Endothelial cell of umbilical vein (primary cell): Measurements from ENCODE around the gene DNASE2. TPM values are rescaled to one million over a fixed set of nuclear protein-coding genes. Genes with fewer than 3 reads are reported as not detected.

ENCODE experiments used
- BruUV-seq: library from RNA; stranded (reverse); fragments of 400-500 nt; replicated peaks from 2 replicates; lab custom pipeline; 2021; lab: Mats Ljungman, UMichigan
- CTCF ChIA-PET: fragments of 300-600, 350-600 bp; sonication (Branson Sonifier 250); formaldehyde crosslinking; loops from one replicate; lab custom pipeline; 2021; ENCODE audit warnings: antibody characterized with exemption, inconsistent platforms; lab: Charles Lee
- POLR2A ChIA-PET: fragments of 300-600, 350-600 bp; sonication (Branson Sonifier 250); formaldehyde crosslinking; loops from one replicate; lab custom pipeline; 2021; ENCODE audit warnings: antibody characterized with exemption, inconsistent platforms; lab: Charles Lee
- DNase-seq: peaks from one replicate; pipeline ENCODE4 v3.0.0-alpha.2; 2011; ENCODE audit warnings: low read depth, low spot score
- FAIRE-seq: peaks from 2 replicates; lab custom pipeline; 2011; peaks lifted over from hg19 to GRCh38; lab: Jason Lieb, UNC
- H2AFZ ChIP-seq: 2 replicates; pipeline ENCODE4 v1.6.0; 2012; ENCODE audit warnings: low read depth, low read length, control low read depth, inconsistent platforms
- H3K27ac ChIP-seq: 2 replicates; pipeline ENCODE4 v1.5.1; 2011; ENCODE audit warnings: low read depth, mild to moderate bottlenecking, control low read depth, low read length, moderate library complexity; ENCODE audit not compliant: insufficient read depth
- H3K27me3 ChIP-seq, 2 experiments: 2 replicates each; pipeline versions ENCODE4 v1.6.0 to v1.6.1; 2011; ENCODE audit warnings: low read length in 2 of 2, mixed read lengths in 1 of 2; ENCODE audit not compliant: control insufficient read depth in 2 of 2, insufficient read depth in 2 of 2
- H3K36me3 ChIP-seq, 2 experiments: 2 replicates in 1 of 2; 3 replicates in 1 of 2; pipeline ENCODE4 v1.5.1; 2011; ENCODE audit warnings: low read length in 2 of 2, mild to moderate bottlenecking in 1 of 2, moderate library complexity in 1 of 2; ENCODE audit not compliant: control insufficient read depth in 2 of 2, insufficient read depth in 2 of 2; ENCODE audit errors: extremely low read depth in 1 of 2
- H3K4me1 ChIP-seq: 3 replicates; pipeline ENCODE4 v1.5.1; 2011; ENCODE audit warnings: mild to moderate bottlenecking, low read length; ENCODE audit not compliant: control insufficient read depth, insufficient read depth; ENCODE audit errors: extremely low read depth
- H3K4me2 ChIP-seq: 2 replicates; pipeline ENCODE4 v1.6.1; 2011; ENCODE audit warnings: low read length, control low read depth, mixed read lengths; ENCODE audit not compliant: insufficient read depth
- H3K4me3 ChIP-seq, 3 experiments: fragments of 200-600 bp in 1 of 3; sonication (generic), shearing (Covaris generic) in 1 of 3; replicated peaks in 1 of 3; 2 replicates each; pipeline ENCODE4 v1.5.1; 2011 to 2016; ENCODE audit warnings: control low read depth in 3 of 3, low read length in 3 of 3, mild to moderate bottlenecking in 2 of 3, inconsistent platforms in 1 of 3, low read depth in 1 of 3, moderate library complexity in 1 of 3; ENCODE audit not compliant: insufficient read depth in 1 of 3
- H3K79me2 ChIP-seq: 2 replicates; pipeline ENCODE4 v1.6.0; 2012; ENCODE audit warnings: low read length, inconsistent platforms; ENCODE audit not compliant: control insufficient read depth, insufficient read depth
- H3K9ac ChIP-seq: replicated peaks from 2 replicates; pipeline ENCODE3; 2011; ENCODE audit warnings: low read length, control low read depth; ENCODE audit not compliant: insufficient read depth; ENCODE audit errors: extremely low read depth
- H3K9me1 ChIP-seq: replicated peaks from 3 replicates; pipeline ENCODE4 v1.6.0; 2011; ENCODE audit warnings: mild to moderate bottlenecking, low read length; ENCODE audit not compliant: control insufficient read depth, insufficient read depth; ENCODE audit errors: extremely low read depth
- H3K9me3 ChIP-seq: replicated peaks from 2 replicates; pipeline ENCODE4 v1.5.1; 2012; ENCODE audit warnings: low read length, inconsistent platforms; ENCODE audit not compliant: control insufficient read depth, insufficient read depth
- H4K20me1 ChIP-seq: replicated peaks from 2 replicates; pipeline ENCODE3; 2011; ENCODE audit warnings: mild to moderate bottlenecking, low read length; ENCODE audit not compliant: control insufficient read depth, insufficient read depth; ENCODE audit errors: extremely low read depth
- EZH2 ChIP-seq: IDR thresholded peaks from 2 replicates; pipeline ENCODE4 v1.6.1; 2012; ENCODE audit warnings: borderline replicate concordance, low read depth, mild to moderate bottlenecking, moderate library complexity, low read length, inconsistent platforms; ENCODE audit not compliant: severe bottlenecking
- FOS ChIP-seq: IDR thresholded peaks from 2 replicates; pipeline ENCODE4 v1.6.1; 2011; ENCODE audit warnings: mild to moderate bottlenecking, low read length, moderate library complexity, borderline replicate concordance; ENCODE audit not compliant: insufficient read depth
- GATA2 ChIP-seq: IDR thresholded peaks from 2 replicates; pipeline ENCODE4 v1.7.0; 2011; ENCODE audit warnings: low read depth, mild to moderate bottlenecking, moderate library complexity, mixed read lengths, low read length; ENCODE audit not compliant: insufficient read length, insufficient read depth
- JUN ChIP-seq: IDR thresholded peaks from 2 replicates; pipeline ENCODE4 v1.6.1; 2011; ENCODE audit warnings: borderline replicate concordance, low read depth; ENCODE audit not compliant: insufficient read length, insufficient read depth
- MYC ChIP-seq: IDR thresholded peaks from one replicate; pipeline ENCODE4 v1.6.1; 2011; ENCODE audit warnings: mild to moderate bottlenecking, low read depth, low read length
- POLR2A ChIP-seq: IDR thresholded peaks from 2 replicates; pipeline ENCODE4 v1.6.1; 2012; ENCODE audit warnings: low read depth, mild to moderate bottlenecking, control low read depth, low read length
- POLR2AphosphoS5 ChIP-seq: IDR thresholded peaks from 2 replicates; pipeline ENCODE4 v1.6.1; 2012; ENCODE audit warnings: low read depth, mild to moderate bottlenecking, control low read depth, low read length, moderate library complexity; ENCODE audit not compliant: insufficient read depth
- dilution Hi-C: fragments of 300-500 bp; cut with MboI; formaldehyde crosslinking; loops from one replicate; pipeline ENCODE4 v1.15.0; 2019; ENCODE audit warnings: low sequenced_read_pairs; ENCODE audit not compliant: extremely low pct_ligation_motif_present
- intact Hi-C: fragments of 100-400 bp; cut with micrococcal nuclease; formaldehyde crosslinking; loops from one replicate; pipeline ENCODE4 v1.10.0; 2022
- polyA plus RNA-seq, 4 experiments: library from polyadenylated mRNA; depleted of rRNA in 3 of 4; stranded (reverse) in 3 of 4; unstranded in 1 of 4; fragments of >200 nt; gene quantifications; 2 replicates each; pipeline versions ENCODE4 v1.2.1 to v1.2.3, GENCODE V29; 2011 to 2012; ENCODE audit warnings: missing spikeins in 1 of 4
- total RNA-seq: library from RNA; stranded (reverse); gene quantifications from 2 replicates; pipeline ENCODE4 v1.2.3, GENCODE V29; 2021
- TF ChIP-seq, protein P1 (sequence below), 2 donors: IDR thresholded peaks; 1 replicate in 1 of 2; 2 replicates in 1 of 2; pipeline ENCODE4 v1.5.1; 2011; ENCODE audit warnings: low read length in 2 of 2, mild to moderate bottlenecking in 2 of 2, moderate library complexity in 2 of 2, control low read depth in 1 of 2, inconsistent platforms in 1 of 2, low read depth in 1 of 2; ENCODE audit not compliant: insufficient read depth in 1 of 2; ENCODE audit errors: extremely low read depth in 1 of 2
- TF ChIP-seq, protein P2 (sequence below): IDR thresholded peaks from 2 replicates; pipeline ENCODE4 v1.6.1; 2011; ENCODE audit not compliant: insufficient read depth, insufficient read length

DNASE2 gene
- total and polyA plus RNA-seq, 2 donors (not counting 3 experiments of a cell fraction or from before 2014, with no cell fraction given), result 31.3 to 51.9 TPM

DNA sequence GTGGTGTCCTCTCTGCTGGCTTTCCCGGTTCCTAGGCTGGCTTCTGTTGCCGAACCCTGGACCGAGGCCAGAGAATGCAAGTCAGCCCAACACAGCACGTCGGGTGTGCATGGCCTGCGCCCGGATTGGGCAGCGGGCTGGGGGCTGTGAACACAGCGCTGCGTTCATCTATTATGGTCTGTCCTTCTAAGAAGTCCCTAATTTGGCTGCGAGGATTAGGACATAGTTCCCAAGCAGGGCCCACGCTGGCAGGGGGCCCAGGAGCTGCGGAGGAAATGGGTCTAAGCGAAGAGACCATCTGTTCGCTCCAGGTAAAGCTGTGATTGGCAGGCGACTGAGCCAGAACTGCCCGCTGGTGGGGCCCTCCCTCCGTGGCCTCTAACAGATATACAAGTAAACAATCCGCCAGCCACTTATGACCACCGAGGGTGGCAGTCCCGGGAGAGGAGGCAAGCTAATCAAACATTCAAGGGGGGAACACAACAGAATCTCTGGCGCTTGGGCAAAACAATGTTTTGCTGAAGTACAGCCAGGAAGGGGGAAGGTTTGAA, 31.8 kb upstream of the DNASE2 start:
- Histone ChIP-seq H3K27ac (no peak overlapping the region), H3K4me3 (no peak overlapping the region), H3K79me2 (no peaks in the 10 kb centered on the region), H2AFZ (no peak overlapping the region), H3K9ac (no peak overlapping the region), H3K4me2 (no peak overlapping the region), H3K9me1 (no peaks in the 10 kb centered on the region), H3K27me3 (peaks cover 3% of the 10 kb centered on the region in 2 experiments), H3K9me3 (no peaks in the 10 kb centered on the region), H3K36me3 (no peaks in the 10 kb centered on the region), H3K4me1 (no peaks in the 10 kb centered on the region), H4K20me1 (no peaks in the 10 kb centered on the region)
- CTCF ChIA-PET, result interaction anchor here (0.9 kb wide), 1 partner anchor 152 kb away, joined by 3 read pairs; no protein-coding TSS in a partner anchor
- DNase-seq, result peak; percentile 31
- BruUV-seq, result no TSS peak
- intact Hi-C loops, result no loop called here
- dilution Hi-C loops, result no loop called here
- POLR2A ChIA-PET, result no interaction called here
- TF ChIP-seq, protein P1, sequence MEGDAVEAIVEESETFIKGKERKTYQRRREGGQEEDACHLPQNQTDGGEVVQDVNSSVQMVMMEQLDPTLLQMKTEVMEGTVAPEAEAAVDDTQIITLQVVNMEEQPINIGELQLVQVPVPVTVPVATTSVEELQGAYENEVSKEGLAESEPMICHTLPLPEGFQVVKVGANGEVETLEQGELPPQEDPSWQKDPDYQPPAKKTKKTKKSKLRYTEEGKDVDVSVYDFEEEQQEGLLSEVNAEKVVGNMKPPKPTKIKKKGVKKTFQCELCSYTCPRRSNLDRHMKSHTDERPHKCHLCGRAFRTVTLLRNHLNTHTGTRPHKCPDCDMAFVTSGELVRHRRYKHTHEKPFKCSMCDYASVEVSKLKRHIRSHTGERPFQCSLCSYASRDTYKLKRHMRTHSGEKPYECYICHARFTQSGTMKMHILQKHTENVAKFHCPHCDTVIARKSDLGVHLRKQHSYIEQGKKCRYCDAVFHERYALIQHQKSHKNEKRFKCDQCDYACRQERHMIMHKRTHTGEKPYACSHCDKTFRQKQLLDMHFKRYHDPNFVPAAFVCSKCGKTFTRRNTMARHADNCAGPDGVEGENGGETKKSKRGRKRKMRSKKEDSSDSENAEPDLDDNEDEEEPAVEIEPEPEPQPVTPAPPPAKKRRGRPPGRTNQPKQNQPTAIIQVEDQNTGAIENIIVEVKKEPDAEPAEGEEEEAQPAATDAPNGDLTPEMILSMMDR (IDR thresholded peaks at IDR 0.05; ENCODE audit: extremely low read depth in 1 of 2, insufficient read depth in 1 of 2, low read depth in 1 of 2, low read length in 2 of 2), result no peak
- TF ChIP-seq EZH2 (no peak), FOS (no peak), JUN (no peak), GATA2 (no peak), MYC (no peak), POLR2A (no peak), POLR2AphosphoS5 (no peak)
- TF ChIP-seq, protein P2, sequence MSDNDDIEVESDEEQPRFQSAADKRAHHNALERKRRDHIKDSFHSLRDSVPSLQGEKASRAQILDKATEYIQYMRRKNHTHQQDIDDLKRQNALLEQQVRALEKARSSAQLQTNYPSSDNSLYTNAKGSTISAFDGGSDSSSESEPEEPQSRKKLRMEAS, result no peak
- FAIRE-seq, result no peak
